Uterus (tissue), 4 donors: ENCODE measurements around the gene ZP1. TPM values are rescaled to one million over a fixed set of nuclear protein-coding genes. Genes with fewer than 3 reads are reported as not detected.
A peak's percentile ranks its signal among the peaks of the same experiment; 100 is the strongest.

Experiments
- DNase-seq, 2 donors: peaks; one replicate each; pipeline ENCODE4 v3.0.0-alpha.2; 2019 to 2020
- H3K27ac ChIP-seq, 2 donors: fragments of 200-600 bp; sonication (generic); 1 replicate in 1 of 2; 2 replicates in 1 of 2; pipeline ENCODE4 v1.5.1; 2016 to 2018
- H3K27me3 ChIP-seq, 2 donors: fragments of 200-600 bp; sonication (generic); one replicate each; pipeline ENCODE4 v1.5.1; 2018 to 2019; ENCODE audit warnings: control low read depth in 1 of 2
- H3K36me3 ChIP-seq, 2 donors: fragments of 200-600 bp; sonication (generic); one replicate each; pipeline ENCODE4 v1.5.1; 2019; ENCODE audit warnings: control low read depth in 1 of 2
- H3K4me1 ChIP-seq, 2 donors: fragments of 200-600 bp; sonication (generic); one replicate each; pipeline ENCODE4 v1.5.1; 2018 to 2019; ENCODE audit warnings: control low read depth in 1 of 2
- H3K4me3 ChIP-seq, 2 donors: fragments of 200-600 bp; sonication (generic); 1 replicate in 1 of 2; 2 replicates in 1 of 2; pipeline ENCODE4 v1.5.1; 2018 to 2019; ENCODE audit warnings: mild to moderate bottlenecking in 1 of 2
- H3K9me3 ChIP-seq, 2 donors: fragments of 200-600 bp; sonication (generic); one replicate each; pipeline ENCODE4 v1.5.1; 2019; ENCODE audit warnings: control low read depth in 1 of 2
- POLR2A ChIP-seq, 2 donors: fragments of 450-650 bp; IDR thresholded peaks; one replicate each; pipeline ENCODE4 v1.6.1; 2016; ENCODE audit warnings: antibody characterized with exemption in 2 of 2, mild to moderate bottlenecking in 1 of 2, moderate library complexity in 1 of 2
- intact Hi-C: fragments of 100-400 bp; cut with DNase I; formaldehyde crosslinking; loops from one replicate; pipeline ENCODE4 v1.15.1; 2023; ENCODE audit warnings: low total_unique reads
- total RNA-seq, 4 donors: library from RNA; depleted of rRNA in 3 of 4; stranded (reverse); fragments of >200 nt in 3 of 4; gene quantifications; one replicate each; pipeline versions ENCODE4 v1.1.0 to v1.2.4, GENCODE V29; 2014 to 2023
- TF ChIP-seq, protein P1 (sequence below), 4 experiments: fragments of 200-600 bp in 2 of 4; fragments of 450-650 bp in 2 of 4; sonication (generic) in 2 of 4; IDR thresholded peaks; one replicate each; pipeline ENCODE4 v1.5.1; 2016 to 2019; ENCODE audit warnings: antibody characterized with exemption in 4 of 4, mild to moderate bottlenecking in 2 of 4, moderate library complexity in 1 of 4
- donor health status: DM: yes; HTN: yes; CAD: no.

Gene ZP1
- total RNA-seq, 4 donors from 2014 or later: not detected

GRCh38 chr11:60923800-60924109 is 56.4 kb downstream of the ZP1 start:
- Histone ChIP-seq H3K4me1 (peaks cover 0 to 21% of the 10 kb centered on the region in 2 donors), H3K4me3 (peak overlapping the region in 1 of 2 donors; percentile 61), H3K27me3 (no peaks in the 10 kb centered on the region), H3K9me3 (no peaks in the 10 kb centered on the region), H3K27ac (no peak overlapping the region), H3K36me3 (no peaks in the 10 kb centered on the region)
- no peak for DNase-seq
- intact Hi-C loops: no loop called here
- TF ChIP-seq POLR2A (IDR thresholded peaks at IDR 0.05): no peak
- TF ChIP-seq, protein P1, sequence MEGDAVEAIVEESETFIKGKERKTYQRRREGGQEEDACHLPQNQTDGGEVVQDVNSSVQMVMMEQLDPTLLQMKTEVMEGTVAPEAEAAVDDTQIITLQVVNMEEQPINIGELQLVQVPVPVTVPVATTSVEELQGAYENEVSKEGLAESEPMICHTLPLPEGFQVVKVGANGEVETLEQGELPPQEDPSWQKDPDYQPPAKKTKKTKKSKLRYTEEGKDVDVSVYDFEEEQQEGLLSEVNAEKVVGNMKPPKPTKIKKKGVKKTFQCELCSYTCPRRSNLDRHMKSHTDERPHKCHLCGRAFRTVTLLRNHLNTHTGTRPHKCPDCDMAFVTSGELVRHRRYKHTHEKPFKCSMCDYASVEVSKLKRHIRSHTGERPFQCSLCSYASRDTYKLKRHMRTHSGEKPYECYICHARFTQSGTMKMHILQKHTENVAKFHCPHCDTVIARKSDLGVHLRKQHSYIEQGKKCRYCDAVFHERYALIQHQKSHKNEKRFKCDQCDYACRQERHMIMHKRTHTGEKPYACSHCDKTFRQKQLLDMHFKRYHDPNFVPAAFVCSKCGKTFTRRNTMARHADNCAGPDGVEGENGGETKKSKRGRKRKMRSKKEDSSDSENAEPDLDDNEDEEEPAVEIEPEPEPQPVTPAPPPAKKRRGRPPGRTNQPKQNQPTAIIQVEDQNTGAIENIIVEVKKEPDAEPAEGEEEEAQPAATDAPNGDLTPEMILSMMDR (IDR thresholded peaks at IDR 0.05): no peak

GRCh38 chr11:60924110-60924905 is 57.0 kb downstream of the ZP1 start, which contains the start of gene TMEM132A:
Gene TMEM132A, plus strand, starts transcription at chr11:60924460. Its CDS starts 174 bp downstream, at chr11:60924634.
- intact Hi-C loops: no loop called here
- peak; percentile 63 to 65 for DNase-seq
- Histone ChIP-seq H3K4me1 (peaks cover 0 to 21% of the 10 kb centered on the region in 2 donors), H3K36me3 (no peaks in the 10 kb centered on the region), H3K27me3 (no peaks in the 10 kb centered on the region), H3K4me3 (peak within 1 kb of the TSS; percentile 43 to 61), H3K27ac (no peak within 1 kb of the TSS), H3K9me3 (no peaks in the 10 kb centered on the region)
- peak; percentile 30 to 40 for TF ChIP-seq POLR2A (IDR thresholded peaks at IDR 0.05)
- TF ChIP-seq, protein P1 (IDR thresholded peaks at IDR 0.05): peak in 1 of 4 experiments; percentile 25

Other genes starting within 250 kb of the ZP1 start
- gene MS4A8, start 167.9 kb upstream of the ZP1 start, total RNA-seq: 1 to 10 TPM in 2 of 4 donors, under 1 TPM in 1, not detected in 1; 0.98 to 9.5 (median 2.1) TPM
- not detected for gene MS4A18, start 142.8 kb upstream of the ZP1 start, total RNA-seq
- not detected for gene MS4A15, start 110.7 kb upstream of the ZP1 start, total RNA-seq
- gene MS4A10, start 82.2 kb upstream of the ZP1 start, total RNA-seq: not detected
- gene CCDC86, start 25.4 kb upstream of the ZP1 start, total RNA-seq: 10 to 100 TPM in 1 of 4 donors, 1 to 10 TPM in 3; 7.4 to 23.0 (median 8.3) TPM
- gene PTGDR2, start 11.6 kb upstream of the ZP1 start, total RNA-seq: 1 to 10 TPM in 1 of 4 donors, under 1 TPM in 2, not detected in 1; 0.21 to 4.6 (median 0.49) TPM
- gene PRPF19, start 39.0 kb downstream of the ZP1 start, total RNA-seq: 10 to 100 TPM; 19.4 to 70.1 (median 50.2) TPM
- 100 to 1,000 TPM in 1 of 4 donors, 10 to 100 TPM in 3; 37.1 to 155 (median 75.3) TPM for gene TMEM109, start 46.6 kb downstream of the ZP1 start, total RNA-seq
- gene TMEM132A, start 56.9 kb downstream of the ZP1 start, total RNA-seq: 10 to 100 TPM in 2 of 4 donors, under 1 TPM in 2; under 0.01 to 47.7 (median 7.7) TPM
- 10 to 100 TPM in 3 of 4 donors, 1 to 10 TPM in 1; 5.9 to 44.5 (median 28.7) TPM for gene SLC15A3, start 84.6 kb downstream of the ZP1 start, total RNA-seq
- 1 to 10 TPM in 1 of 4 donors, under 1 TPM in 2, not detected in 1; 0.26 to 2.0 (median 0.91) TPM for gene CD6, start 104.1 kb downstream of the ZP1 start, total RNA-seq
- gene CD5, start 234.9 kb downstream of the ZP1 start, total RNA-seq: under 1 TPM in 3 of 4 donors, not detected in 1; under 0.01 to 0.14 (median 0.12) TPM